HG03558 (cell line): ENCODE measurements around the gene LSM12.

Experiments used
- ATAC-seq: cut with Tn5 transposase; IDR thresholded peaks from one replicate; pipeline ENCODE4 v1.9.1; 2021; ENCODE audit warnings: moderate number of reproducible peaks; ENCODE audit not compliant: unreplicated experiment; ENCODE audit errors: extremely low read depth

Gene LSM12

DNA sequence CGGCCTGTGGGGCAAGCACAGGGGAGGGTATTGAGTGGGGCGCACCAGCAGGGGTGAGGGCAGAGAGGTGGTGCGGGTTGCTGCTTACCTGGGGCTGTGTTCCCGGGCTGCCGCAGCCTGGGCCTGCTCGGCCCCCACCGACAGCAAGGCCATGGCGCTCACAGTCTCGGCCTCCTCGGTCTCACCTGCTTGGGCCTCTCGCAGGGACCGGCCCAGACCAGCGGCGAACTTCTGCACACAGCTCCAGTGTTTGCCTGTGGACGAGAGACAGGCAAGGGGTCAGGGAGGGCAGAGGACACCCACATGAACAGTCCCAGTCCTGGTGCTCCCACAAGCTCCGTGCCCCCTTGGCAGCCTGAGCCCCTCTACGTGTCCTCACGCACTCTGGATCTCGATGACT, 11.9 kb upstream of the LSM12 start:
- ATAC-seq, result no peak

DNA sequence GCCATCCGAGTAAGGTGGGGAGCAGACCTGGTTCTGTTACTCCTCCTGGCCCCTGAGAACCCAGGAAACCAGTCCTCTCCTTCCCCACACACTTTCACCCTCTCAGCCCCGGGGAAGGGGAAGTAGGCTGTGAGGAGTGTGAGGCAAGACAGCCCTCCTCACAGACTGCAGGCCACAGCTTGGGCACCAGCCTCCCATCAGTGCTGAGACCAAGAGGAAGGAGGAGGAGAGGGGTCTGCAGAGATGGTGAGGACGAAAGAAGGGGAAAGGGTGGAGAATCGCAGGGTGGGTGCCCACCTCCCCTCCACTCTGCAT, 11.1 kb upstream of the LSM12 start:
- no peak for ATAC-seq

DNA sequence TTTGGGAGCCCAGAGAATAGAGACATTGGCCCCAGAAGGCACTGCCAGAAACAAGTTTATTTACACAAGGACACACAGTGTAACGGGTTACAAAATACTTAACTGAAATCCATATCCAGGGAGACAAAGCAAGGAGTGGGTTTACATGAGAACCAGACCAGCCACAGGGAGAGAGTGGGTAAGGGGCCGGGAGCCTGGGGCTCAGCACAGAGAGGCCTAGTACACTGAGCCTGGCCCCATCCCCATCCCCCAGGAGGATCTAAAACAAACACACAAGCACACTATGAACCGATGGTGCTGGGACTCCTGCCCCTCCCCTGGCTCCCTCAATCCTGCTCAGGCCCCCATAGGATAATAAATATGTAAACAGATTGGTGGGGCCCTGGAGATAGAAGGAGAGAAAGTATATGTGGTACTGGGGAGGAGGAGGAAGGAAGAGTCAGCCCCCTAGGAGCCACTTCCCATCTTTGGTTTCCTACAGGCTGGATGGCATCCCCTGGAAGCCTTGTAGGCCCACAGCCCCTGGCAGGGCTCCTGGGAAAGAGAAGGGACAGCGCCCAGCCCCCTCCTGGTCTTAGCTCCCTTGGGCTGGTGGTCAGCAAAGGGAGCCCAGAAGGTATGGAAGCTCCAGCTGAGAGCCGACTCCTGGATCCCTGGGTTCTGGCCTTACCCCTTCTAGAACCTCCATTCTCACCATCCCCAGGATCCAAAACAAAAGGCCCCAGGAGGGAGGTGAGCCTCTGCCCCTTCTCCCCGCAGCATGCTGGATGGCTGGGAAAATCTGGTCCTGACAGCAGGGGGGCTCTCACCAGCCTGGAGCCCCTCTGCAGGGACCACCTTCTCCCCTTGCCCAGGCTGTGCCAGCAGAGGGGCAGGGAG, 10.5 kb upstream of the LSM12 start:
- no peak for ATAC-seq

DNA sequence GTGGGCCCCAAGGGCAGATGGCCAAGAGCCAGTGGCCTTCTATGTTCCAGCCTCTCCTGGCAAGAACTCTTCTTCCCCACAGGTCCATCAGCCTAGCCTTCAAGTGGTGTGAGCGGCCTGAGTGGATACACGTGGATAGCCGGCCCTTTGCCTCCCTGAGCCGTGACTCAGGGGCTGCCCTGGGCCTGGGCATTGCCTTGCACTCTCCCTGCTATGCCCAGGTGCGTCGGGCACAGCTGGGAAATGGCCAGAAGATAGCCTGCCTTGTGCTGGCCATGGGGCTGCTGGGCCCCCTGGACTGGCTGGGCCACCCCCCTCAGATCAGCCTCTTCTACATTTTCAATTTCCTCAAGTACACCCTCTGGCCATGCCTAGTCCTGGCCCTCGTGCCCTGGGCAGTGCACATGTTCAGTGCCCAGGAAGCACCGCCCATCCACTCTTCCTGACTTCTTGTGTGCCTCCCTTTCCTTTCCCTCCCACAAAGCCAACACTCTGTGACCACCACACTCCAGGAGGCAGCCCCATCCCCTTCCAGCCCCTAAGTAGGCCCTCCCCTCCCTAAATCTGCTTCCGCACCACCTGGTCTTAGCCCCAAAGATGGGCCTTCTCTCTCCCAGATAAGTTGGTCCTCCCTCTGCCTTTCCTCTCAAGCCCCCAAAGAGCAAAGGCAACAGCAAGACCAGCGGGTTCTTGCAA, 9.3 kb upstream of the LSM12 start:
- no peak for ATAC-seq

DNA sequence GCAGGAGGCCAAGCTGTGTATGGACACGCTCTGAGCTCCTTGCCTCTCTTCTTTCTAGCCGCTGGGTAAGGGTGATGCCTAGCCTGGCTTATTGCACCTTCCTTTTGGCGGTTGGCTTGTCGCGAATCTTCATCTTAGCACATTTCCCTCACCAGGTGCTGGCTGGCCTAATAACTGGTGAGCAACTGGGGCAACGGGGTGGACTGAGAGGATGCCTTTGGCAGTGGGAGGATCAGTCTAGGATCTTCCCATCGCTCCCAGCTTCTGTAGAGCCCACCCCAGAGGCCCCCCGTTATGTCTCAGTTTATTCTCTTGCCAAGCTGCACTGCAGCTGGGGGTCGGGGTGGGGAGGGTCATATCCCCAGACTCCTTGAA, 8.4 kb upstream of the LSM12 start:
- ATAC-seq, result no peak

DNA sequence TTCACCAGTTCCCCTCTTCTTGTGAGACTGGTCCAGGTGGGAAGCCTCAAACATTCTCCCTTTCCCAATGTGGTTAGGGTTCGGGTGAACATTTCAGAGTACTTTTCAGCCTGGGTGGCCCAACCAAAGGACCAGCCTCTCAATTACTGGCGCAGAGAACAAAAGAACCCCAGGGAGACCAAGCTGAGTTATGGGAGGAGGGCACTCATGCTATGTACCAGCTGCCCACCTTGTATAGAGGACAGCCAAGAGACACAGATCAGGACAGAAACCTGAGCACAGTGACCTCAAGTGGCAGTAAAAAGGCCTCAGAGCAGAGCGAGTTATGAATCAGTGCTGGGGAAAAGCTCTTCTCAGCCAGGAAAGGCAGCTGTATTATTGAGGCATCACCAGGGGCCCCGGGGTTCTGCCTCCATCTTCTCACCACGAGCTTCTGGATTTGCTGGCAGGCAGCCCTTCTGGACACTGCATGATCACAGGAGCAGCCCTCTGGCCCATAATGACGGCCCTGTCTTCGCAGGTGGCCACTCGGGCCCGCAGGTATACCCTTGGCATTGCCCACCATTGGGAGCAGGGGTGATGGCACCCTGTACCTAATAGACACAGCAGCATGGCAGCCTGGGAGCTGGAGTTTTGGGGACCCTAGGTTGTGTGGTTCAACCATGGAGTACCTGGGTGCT, 7.9 kb upstream of the LSM12 start:
- ATAC-seq, result no peak

DNA sequence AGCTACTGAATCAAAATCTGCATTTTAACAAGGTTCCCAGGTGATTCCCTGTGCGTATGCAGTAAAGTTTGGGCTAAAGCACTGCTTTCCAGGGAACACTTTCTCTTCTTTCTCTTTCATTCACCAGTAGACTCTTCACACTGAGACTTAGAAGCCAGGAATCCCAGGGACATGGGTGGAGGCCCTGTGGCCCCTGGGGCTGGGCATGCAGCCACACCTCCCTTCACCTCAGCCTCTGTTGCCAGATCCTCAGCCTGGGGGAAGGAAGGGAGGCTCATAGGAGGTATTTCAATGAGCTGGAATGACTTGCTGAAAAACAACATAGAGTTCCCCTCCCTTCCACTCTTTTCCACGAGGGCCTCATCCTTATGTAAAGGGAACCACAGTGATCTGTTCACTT, 5.3 kb upstream of the LSM12 start:
- ATAC-seq, result no peak

DNA sequence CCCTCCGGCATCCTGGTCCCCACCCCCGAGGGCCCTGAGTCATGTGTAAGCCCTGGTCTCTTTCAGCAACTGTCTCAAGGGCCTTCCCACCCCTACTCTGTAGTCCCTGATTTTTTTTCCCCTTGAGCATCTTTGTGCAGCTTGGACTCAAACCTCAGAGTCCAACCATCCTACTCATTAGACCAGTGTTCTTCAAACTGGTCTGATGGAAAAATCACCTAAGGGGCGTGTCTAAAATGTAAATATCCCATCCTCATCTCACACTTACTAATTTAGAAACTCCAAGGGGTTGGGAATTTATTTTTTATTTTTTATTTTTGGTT, 4.7 kb upstream of the LSM12 start:
- no peak for ATAC-seq

DNA sequence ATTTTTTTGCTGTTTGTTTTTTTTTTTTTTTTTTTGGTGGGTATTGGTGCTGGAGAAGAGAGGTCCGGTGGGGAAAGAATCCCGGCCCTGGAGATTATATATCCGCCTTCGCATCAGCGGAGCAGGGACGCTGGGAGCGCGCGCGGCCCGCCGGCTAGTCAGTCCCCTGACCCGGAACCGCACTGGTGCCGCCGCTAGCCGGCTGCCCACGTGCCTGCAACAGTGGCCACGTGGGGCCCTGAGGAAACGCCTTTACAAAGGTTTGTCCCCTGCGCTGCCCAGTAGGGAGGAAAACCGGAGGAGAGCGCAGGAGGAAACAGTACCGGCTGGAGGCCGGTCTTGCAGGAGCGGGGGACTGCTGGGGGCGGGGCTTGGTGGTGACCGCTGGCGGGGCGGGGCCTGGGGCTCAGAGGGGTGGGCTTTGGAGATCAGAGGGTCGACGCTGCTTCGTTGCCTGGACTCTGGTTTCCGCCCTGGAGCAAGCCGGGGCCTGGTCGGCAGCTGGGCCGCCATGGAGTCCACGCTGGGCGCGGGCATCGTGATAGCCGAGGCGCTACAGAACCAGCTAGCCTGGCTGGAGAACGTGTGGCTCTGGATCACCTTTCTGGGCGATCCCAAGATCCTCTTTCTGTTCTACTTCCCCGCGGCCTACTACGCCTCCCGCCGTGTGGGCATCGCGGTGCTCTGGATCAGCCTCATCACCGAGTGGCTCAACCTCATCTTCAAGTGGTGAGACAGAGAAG, 4.2 kb upstream of the LSM12 start, which contains the start of gene G6PC3:
Gene G6PC3 (plus strand): TSS at position 281 of the 743 bp plus-strand sequence. CDS start 231 bp downstream, at position 512.
- ATAC-seq, result no peak

DNA sequence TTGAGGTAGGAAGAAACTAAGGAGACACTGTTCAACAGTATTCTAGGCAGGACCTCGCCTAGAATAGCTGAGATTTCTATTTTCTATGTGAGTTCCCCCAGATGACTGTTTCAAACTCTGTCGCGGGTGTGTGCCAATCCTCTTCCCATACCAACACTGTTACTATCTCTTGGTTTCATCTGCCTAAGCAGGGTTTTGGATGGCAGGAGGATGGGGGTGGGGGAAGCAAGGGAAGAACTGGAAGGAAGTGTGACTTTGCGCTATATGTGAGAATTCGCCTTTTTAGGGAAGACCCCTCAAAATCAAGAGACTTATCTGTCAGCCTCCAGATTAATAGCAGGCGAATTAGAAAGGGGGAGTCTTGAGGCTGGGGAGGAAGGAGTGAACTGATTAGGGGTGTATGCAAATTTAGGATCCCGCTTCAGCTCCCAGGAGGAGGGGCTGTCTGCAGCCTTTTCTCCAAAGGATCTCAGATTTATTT, 3.5 kb upstream of the LSM12 start:
- ATAC-seq, result no peak

DNA sequence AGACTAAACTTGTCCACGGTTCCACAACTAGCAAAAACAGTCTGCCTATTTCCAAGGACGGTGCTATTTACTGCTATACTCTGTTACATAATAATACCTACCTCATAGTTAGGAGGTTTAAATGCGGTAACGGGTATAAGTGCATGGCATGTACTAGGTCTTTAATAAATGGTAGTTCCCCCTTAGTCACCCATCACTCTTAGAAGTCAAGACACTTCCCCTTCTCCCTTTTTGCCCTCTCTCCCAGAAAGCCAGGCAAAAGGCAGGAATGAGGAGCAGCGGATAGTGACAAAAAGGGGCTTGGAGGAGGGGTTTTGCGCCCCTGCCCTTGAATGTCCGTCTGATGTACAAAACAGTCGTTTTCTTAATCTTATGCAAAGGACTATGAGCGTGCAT, 1.1 kb upstream of the LSM12 start:
- no peak for ATAC-seq

DNA sequence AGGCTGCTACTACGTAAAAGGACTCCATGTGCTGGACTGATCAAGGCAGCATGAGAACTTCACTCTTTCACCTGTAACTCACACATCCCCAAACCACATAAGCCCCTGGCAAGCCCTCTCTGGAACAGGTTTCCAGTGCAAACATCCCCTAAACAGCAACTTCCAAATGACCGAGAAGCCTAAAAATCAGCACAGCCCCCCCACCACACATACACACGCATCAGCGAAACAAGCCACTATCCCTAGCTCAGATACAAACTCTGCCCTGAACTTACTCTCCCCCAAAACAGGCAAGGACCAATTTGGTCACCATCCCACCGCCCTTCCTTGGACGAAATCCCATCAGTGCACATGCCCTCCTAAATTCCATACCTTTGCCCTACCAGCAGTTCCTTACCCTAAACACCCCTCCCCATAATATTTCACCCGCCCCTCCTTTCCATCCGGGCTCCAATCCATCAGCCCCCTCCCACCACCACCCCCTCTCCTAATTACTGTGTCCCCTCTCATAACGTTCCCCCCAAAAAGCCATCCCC, 735 bp downstream of the LSM12 start:
- no peak for ATAC-seq

DNA sequence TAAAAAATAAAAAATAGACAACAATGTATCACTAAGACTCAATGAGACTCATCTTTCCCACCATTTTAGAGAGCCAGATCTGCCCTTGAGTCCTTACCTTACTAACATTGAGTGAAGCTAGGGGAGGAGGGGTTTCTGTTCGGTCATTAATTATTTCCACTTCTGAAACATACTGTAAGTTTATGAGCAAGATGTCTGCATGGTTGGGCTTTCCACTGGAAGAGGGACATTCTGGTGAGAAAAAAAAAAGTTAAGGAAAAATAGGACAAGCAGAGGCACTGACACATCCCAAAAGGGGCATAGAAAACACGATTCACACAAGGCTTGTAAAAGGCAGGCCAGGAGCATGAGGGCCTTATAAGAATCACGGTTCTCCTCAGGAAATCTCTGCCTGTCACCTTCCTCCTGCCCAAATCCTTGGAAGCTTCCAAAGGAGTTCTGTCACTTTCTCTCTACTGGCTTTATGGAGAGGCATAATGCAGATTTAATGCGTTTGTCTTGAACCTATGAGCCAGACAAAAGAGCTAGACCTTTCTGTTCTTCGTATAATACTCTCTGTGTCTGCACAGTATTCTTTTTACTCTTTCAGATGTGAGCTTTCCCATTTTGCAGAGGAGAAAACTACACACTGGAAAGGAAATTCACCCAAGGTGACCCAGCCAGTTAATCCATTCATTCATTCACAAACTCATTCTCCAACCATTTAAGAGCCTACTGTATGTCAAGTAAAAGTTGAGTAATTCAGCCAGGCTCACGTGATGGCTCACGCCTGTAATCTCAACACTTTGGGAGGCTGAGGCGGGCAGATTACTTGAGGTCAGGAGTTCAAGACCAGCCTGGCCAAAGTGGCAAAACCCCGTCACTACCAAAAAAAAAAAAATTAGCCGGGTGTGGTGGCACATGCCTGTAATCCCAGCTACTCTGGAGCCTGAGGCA, 2.5 kb downstream of the LSM12 start:
- no peak for ATAC-seq

DNA sequence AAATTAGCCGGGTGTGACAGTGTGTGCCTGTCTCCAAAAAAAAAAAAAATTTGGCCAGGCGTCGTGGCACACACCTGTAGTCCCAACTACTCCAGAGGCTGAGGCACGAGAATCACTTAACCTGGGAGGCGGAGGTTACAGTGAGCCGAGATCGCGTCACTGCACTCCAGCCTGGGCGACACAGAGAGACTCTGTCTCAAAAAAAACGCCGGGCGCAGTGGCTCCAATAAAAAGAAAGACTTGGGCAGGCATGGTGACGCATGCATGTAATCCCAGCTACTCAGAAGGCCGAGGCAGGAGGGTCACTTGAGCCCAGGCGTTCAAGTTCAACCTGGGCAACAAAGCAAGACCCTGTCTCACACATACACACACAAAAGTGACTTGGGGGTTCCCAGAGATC, 3.6 kb downstream of the LSM12 start:
- ATAC-seq, result no peak

DNA sequence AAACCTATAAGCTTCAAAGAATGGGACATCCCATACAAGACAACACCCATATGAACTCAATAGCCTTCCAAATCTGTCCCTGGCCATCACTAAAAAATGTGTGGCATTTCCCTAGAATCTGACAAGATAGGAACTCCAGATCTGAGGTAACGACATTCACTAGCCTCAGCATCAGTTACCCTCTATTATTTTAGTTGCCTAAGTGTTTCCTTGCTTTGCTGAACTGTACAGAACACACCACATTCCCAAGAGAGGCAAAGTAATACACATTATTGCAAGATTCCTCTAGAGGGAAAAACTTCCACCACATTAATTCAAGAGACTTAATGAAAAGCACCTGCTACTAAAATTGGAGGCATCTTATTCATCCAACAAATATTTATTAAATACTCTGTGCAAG, 5.0 kb downstream of the LSM12 start:
- ATAC-seq, result no peak

DNA sequence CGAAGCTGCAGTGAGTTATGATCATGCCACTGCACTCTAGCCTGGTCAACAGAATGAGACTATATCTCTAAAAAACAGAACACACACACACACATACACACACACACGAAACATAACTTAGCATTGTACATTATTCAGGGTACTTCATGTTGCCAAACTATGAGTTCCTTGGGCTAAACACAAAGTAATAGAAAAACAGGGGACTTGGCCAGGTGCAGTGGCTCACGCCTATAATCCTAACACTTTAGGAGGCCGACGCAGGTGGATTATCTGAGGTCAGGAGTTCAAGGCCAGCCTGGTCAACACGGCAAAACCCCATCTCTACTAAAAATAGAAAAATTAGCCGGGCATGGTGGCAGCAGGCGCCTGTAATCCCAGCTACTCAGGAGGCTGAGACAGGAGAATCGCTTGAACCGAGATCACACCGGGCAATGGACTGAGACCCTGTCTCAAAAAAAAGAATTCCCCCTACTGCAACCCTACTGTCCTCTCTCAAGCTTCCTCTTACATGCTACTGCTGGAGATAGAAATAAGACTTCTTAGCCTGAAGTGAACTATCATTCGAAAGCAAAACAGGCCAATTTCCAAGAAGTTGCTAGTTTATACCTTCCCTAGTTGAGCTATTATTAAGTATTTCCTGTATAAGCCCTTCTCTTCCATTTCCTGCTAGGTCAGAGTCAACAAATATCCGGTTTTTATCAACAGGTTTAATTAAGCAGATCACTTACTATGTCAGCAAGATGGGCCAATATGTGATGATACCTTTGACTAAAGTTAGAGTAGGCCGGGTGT, 7.2 kb downstream of the LSM12 start:
- no peak for ATAC-seq

DNA sequence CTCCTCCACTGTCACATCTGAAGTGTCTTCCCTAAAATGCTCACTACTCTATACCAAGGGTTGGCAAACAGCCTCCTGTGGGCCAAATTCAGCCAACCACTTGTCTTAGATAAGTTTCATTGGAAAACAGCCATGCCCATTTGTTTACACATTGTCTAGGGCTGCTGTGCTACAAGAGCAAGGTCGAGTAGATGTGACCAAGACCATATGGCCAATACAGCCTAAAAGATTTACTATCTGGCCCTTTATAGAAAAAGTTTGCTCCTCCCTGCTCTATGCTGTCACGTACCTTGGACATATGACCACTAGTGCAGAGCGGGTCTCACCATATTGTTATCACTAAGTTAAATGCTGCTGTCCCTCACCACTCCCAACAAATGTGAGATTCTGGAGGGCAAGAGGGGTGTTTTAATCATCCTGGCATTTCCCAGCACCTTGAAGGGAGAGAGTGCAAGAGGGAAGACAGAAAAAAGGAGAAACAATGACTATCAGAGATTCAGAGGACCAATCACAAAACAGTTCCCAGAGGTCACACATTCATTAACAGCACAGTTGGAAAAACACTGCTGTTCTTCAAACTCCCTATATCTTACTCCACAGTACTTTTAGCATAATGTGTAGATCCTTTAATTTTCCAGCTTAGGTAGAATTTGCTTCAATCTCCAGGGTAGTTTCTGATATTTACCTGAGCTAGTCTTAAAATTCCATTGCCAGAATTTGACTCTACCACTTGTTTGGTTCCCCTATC, 13.2 kb downstream of the LSM12 start:
- no peak for ATAC-seq
